SK-N-SH treated with all-trans-retinoic acid at 6 μM for 48 hours (cell line): ENCODE measurements around the gene PSD.

Experiments
- PATZ1 ChIP-seq: fragments of 250-450 bp; sonication (Bioruptor Pico); IDR thresholded peaks from 2 replicates; pipeline ENCODE4 v1.8.0; 2020; ENCODE audit warnings: mild to moderate bottlenecking, moderate library complexity, borderline replicate concordance
- ZFP30 ChIP-seq: fragments of 450-650 bp; formaldehyde crosslinking; IDR thresholded peaks from 2 replicates; pipeline ENCODE4 v1.5.0; 2022; ENCODE audit warnings: mild to moderate bottlenecking, moderate library complexity

- TF ChIP-seq PATZ1 (CRISPR knock-in tag) (no peak), ZFP30 (CRISPR knock-in tag) (no peak)
These were observed 31.5 kb upstream of the PSD start for GRCh38 chr10:102450124-102450373.
